Measurements from ENCODE around the gene CYP46A1.

Gene CYP46A1

GRCh38 chr14:99730876-99731546, 46.9 kb downstream of the CYP46A1 start:
- no peak overlapping the region for H3K4me3 ChIP-seq (ENCODE audit: low read length)
- no peak for TF ChIP-seq CTCF (IDR thresholded peaks at IDR 0.05; ENCODE audit: insufficient read depth, low read depth, low read length, missing control alignments)
- no peak for DNase-seq (ENCODE audit: low read depth)

- no peak for DNase-seq (ENCODE audit: low read depth)
- no peak for TF ChIP-seq CTCF (IDR thresholded peaks at IDR 0.05; ENCODE audit: insufficient read depth, low read depth, low read length, missing control alignments)
- H3K4me3 ChIP-seq (ENCODE audit: low read length) = no peak overlapping the region
Measured at GRCh38 chr14:99731547-99732435, 47.7 kb downstream of the CYP46A1 start.

- no peak for TF ChIP-seq CTCF (IDR thresholded peaks at IDR 0.05; ENCODE audit: insufficient read depth, low read depth, low read length, missing control alignments)
- no peak for DNase-seq (ENCODE audit: low read depth)
- no peak overlapping the region for H3K4me3 ChIP-seq (ENCODE audit: low read length)
Measured at GRCh38 chr14:99732436-99733210, 48.5 kb downstream of the CYP46A1 start.

- DNase-seq (ENCODE audit: low read depth) = no peak
- no peak for TF ChIP-seq CTCF (IDR thresholded peaks at IDR 0.05; ENCODE audit: insufficient read depth, low read depth, low read length, missing control alignments)
- no peak overlapping the region for H3K4me3 ChIP-seq (ENCODE audit: low read length)
Measured at GRCh38 chr14:99733211-99733539, 49.1 kb downstream of the CYP46A1 start.

DNA sequence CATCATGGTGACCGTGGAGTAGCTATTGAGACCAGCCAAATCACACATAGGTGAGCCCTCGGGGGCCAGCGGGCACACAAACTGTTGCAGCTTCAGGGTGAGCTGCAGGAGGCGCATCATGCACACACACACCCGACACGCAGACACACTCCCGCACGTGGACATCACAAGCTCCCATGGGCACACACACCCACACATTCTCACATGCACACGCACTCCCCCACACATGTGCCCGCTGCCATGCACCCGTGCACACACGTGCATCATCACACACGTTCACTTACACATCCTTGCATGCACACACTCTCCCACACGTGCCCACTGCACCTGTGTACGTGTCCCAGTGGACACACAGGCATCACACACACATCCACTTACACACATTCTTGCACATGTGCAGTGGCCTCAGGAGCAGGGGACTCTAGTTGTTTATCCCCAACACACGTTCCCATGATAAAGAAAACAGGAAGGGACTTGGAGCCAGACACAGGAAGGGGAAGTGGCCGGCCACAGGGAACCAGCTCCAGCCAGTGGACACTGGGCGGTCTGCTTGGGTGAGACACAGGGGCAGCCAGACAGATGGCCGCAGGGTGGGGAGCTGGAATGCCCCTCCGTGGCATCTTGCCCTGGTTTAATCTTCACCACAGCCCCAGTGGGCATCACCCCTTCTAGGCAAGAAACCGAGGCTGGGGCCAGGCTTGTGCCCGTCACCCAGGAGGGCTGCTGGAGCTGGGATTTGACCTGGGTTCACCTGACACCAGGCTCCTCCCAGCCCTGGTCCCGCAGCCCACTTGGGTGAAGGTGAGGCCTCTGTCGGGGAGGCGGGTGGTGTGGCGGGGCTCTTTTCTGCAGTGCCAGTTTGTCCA, 49.7 kb downstream of the CYP46A1 start:
- DNase-seq (ENCODE audit: low read depth) = no peak
- TF ChIP-seq CTCF (IDR thresholded peaks at IDR 0.05; ENCODE audit: insufficient read depth, low read depth, low read length, missing control alignments) = no peak
- H3K4me3 ChIP-seq (ENCODE audit: low read length) = no peak overlapping the region

DNA sequence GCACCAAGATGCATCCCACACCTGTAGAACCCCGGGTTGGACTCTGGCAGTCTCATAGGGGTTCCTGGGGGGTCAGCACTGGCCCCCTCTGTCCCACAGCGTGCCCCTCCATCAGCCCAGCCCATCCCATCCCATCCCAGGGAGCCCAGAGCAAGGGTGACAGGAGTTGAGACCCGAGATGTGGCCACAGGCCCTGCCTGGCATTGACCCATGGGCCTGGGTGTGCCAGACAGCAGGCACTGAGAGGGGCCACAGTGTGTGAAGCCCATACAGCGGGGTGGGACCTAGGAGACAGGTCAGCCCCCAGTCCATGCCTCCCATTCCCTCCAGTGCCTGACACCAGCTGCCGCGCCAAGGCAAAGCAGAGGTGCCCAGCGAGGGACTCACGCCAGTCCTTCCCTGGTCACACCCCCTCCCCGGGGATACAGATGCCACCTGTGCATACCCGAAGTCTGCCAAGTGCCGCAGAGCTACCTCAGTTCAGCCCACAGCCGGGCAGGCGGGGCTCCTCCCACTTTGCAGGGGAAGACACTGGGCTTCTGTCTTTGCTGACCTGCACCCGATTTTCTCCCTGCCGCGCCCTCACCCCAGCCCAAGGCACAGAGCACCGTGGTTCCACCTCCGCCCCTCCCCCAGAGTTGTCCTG, 50.4 kb downstream of the CYP46A1 start:
- no peak for TF ChIP-seq CTCF (IDR thresholded peaks at IDR 0.05; ENCODE audit: insufficient read depth, low read depth, low read length, missing control alignments)
- H3K4me3 ChIP-seq (ENCODE audit: low read length) = no peak overlapping the region
- DNase-seq (ENCODE audit: low read depth) = no peak
